GM19372 (cell line): Measurements from ENCODE around the gene PDIA4.
"Not testable (repeated sequence)": the region's sequence is repeated elsewhere in the genome, so short reads cannot be mapped to it uniquely, and the experiment has no call there.

Experiments
- ATAC-seq: cut with Tn5 transposase; IDR thresholded peaks from one replicate; pipeline ENCODE4 v1.9.1; 2021; ENCODE audit warnings: mild to moderate bottlenecking, low read depth, moderate library complexity; ENCODE audit not compliant: unreplicated experiment

Gene PDIA4

GRCh38 chr7:149038641-149039040, 10.3 kb upstream of the PDIA4 start:
- not testable (repeated sequence) for ATAC-seq

- no peak for ATAC-seq
These were observed 8.4 kb upstream of the PDIA4 start for GRCh38 chr7:149036676-149037075.

- ATAC-seq = no peak
These were observed 3.1 kb upstream of the PDIA4 start for GRCh38 chr7:149031353-149031910.

- ATAC-seq = not testable (repeated sequence)
These were observed 2.1 kb upstream of the PDIA4 start for GRCh38 chr7:149030439-149030838.

- no peak for ATAC-seq
These were observed 527 bp downstream of the PDIA4 start for GRCh38 chr7:149027611-149028345.

- no peak for ATAC-seq
These were observed 1.2 kb downstream of the PDIA4 start for GRCh38 chr7:149027055-149027454.

GRCh38 chr7:149023662-149024061, 4.6 kb downstream of the PDIA4 start:
- ATAC-seq = no peak

- no peak for ATAC-seq
These were observed 5.4 kb downstream of the PDIA4 start for GRCh38 chr7:149022756-149023360.

GRCh38 chr7:149021725-149022062, 6.6 kb downstream of the PDIA4 start:
- no peak for ATAC-seq

- no peak for ATAC-seq
These were observed 7.8 kb downstream of the PDIA4 start for GRCh38 chr7:149020483-149020882.

GRCh38 chr7:149016876-149017275, 11.4 kb downstream of the PDIA4 start:
- no peak for ATAC-seq

- ATAC-seq = no peak
These were observed 14.0 kb downstream of the PDIA4 start for GRCh38 chr7:149014309-149014708.

GRCh38 chr7:149013876-149014275, 14.4 kb downstream of the PDIA4 start:
- ATAC-seq = no peak

GRCh38 chr7:149012730-149013129, 15.6 kb downstream of the PDIA4 start:
- ATAC-seq = not testable (repeated sequence)

GRCh38 chr7:149011491-149011890, 16.8 kb downstream of the PDIA4 start:
- ATAC-seq = no peak

GRCh38 chr7:149010451-149010850, 17.9 kb downstream of the PDIA4 start:
- no peak for ATAC-seq

GRCh38 chr7:149009527-149009926, 18.8 kb downstream of the PDIA4 start:
- ATAC-seq = no peak

- no peak for ATAC-seq
These were observed 20.7 kb downstream of the PDIA4 start for GRCh38 chr7:149007611-149008010.

- no peak for ATAC-seq
These were observed 21.2 kb downstream of the PDIA4 start for GRCh38 chr7:149007146-149007545.

GRCh38 chr7:149006345-149006725, 22.0 kb downstream of the PDIA4 start:
- no peak for ATAC-seq

- ATAC-seq = no peak
These were observed 22.6 kb downstream of the PDIA4 start for GRCh38 chr7:149005427-149006344.
